ENCODE data around the gene GBX2. TPM values are rescaled to one million over a fixed set of nuclear protein-coding genes. Genes with fewer than 3 reads are reported as not detected.

The GBX2 gene
- total and polyA plus RNA-seq, 2 of the 13 experiments (the other 11 are each of a cell fraction or from before 2014, with no cell fraction given) = not detected

GRCh38 chr2:236205867-236206645 is 37.9 kb upstream of the GBX2 start (continued):
- TF ChIP-seq ZNF503 (CRISPR knock-in tag; IDR thresholded peaks at IDR 0.05) (no peak), TBX2 (CRISPR knock-in tag; IDR thresholded peaks at IDR 0.05; ENCODE audit: borderline replicate concordance) (no peak), ZBTB1 (CRISPR knock-in tag; IDR thresholded peaks at IDR 0.05; ENCODE audit: borderline replicate concordance) (no peak), MLX (CRISPR knock-in tag; IDR thresholded peaks at IDR 0.05) (no peak), CREB1 (IDR thresholded peaks at IDR 0.05) (no peak), CREB1 (CRISPR knock-in tag; IDR thresholded peaks at IDR 0.05) (no peak), ZSCAN30 (CRISPR knock-in tag; IDR thresholded peaks at IDR 0.05) (no peak), SIX4 (CRISPR knock-in tag; IDR thresholded peaks at IDR 0.05) (no peak), UBTF (CRISPR knock-in tag; IDR thresholded peaks at IDR 0.05) (no peak), KMT2B (CRISPR knock-in tag; IDR thresholded peaks at IDR 0.05) (no peak), SAFB2 (CRISPR knock-in tag; IDR thresholded peaks at IDR 0.05; ENCODE audit: borderline replicate concordance, low read depth) (no peak), SKIL (CRISPR knock-in tag; IDR thresholded peaks at IDR 0.05; ENCODE audit: borderline replicate concordance) (no peak), ZNF281 (CRISPR knock-in tag; IDR thresholded peaks at IDR 0.05; ENCODE audit: borderline replicate concordance) (no peak)
